ENCODE data around the gene PI16.
"Not testable (repeated sequence)": the region's sequence is repeated elsewhere in the genome, so short reads cannot be mapped to it uniquely, and the experiment has no call there.

PI16 gene

DNA sequence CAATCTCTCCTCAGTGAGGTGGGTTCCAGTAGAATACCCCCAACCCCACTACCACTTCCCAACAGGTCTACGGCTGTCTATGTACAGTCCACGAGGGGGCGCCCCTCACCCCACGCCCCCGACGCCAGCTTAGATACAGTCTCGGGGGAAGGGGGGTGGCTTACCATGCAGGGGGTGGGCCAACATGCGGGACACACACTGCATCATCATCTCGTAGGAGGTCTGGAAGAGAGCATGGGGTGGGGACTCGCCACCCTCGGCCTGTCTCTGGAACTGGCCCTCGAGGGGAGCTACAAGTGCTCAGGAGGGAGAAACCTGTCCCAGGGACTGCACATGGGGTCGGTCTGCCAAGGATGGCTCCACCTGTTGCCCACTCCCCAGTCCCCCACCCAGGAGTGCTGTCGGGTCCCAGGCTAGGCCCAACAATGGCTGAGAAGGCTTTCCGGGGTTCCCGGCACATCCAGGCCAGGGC lies 23.0 kb downstream of the PI16 start:
- no peak for FAIRE-seq

DNA sequence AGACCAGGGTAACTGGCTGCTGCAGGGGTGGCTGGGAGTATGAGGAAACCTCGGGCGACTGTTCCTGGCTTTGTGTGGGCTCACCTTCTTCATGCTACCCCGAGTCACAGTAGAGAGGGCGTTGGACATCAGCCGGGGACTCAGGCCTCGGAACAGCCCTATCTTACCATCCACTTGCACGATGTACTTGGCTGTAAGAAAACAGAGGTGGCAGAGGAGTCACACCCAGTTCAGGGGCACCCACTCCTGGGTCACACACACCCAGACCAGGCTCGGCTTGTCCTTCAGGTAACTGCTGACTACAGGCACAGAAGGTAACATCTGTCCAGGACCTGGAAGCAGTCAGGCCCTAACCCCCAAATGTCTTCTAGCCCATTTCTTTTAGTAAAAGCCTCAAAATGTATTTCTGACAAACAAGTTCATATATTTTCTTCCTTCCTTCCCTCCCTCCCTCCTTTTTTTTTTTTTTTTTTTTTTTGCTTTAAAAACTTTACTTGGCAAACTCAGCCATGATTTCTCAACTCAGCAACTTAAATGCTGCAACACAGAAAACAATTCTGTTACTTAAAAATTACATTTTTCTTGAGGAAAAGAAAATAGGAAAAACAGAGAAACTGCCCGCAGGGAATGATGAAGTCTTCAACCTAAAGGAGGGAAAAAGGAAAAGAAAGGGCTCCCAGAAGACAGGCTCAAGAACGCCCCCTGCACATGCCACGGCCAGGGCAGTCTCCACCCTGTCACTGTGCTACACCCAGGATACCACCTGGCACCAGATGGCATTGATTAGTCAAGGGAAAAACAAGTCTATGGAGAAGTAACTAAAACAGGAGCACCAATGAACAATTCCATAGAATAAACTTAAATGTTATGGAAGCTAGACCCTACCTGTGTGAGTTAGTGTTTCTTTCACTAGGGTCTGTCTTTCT lies 24.1 kb downstream of the PI16 start:
- FAIRE-seq = peak; percentile 45

DNA sequence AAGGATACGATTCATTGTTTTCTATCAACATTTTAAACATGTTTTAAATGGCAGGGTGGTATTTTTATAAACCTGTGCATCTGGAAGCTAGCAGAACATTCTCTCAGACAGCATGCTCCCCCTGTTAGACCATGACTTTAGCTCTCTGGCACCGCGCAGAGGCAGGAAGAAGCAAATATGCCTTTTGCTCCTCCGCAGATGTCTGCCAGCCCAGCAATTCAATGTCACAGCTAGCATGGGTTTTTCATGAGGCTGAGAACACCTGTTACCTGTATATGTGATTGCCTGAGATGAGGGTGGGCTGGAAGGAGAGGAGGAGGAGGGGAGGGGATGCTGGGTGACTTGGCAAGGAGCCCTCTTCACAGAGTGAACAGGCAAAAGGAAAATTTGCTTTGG lies 24.8 kb downstream of the PI16 start:
- FAIRE-seq = no peak

DNA sequence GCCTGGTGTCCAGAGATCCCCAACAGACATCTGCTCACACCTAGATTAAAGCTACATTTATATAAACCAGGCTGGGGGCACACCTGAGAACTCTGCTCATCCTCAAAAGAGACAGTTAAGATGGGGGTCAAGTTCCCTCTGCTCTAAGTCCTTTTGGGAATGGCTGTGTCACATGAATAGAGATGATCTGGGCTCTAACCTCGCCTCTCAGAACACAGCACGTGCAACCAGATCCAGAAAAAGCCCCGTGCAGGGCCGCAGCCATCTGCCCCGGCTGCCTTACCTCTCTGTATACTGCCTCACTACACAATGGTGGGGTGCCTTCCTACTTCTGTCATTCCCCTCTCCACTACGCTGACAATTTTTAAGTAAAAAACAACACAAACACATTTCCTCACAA lies 25.6 kb downstream of the PI16 start:
- FAIRE-seq = no peak

DNA sequence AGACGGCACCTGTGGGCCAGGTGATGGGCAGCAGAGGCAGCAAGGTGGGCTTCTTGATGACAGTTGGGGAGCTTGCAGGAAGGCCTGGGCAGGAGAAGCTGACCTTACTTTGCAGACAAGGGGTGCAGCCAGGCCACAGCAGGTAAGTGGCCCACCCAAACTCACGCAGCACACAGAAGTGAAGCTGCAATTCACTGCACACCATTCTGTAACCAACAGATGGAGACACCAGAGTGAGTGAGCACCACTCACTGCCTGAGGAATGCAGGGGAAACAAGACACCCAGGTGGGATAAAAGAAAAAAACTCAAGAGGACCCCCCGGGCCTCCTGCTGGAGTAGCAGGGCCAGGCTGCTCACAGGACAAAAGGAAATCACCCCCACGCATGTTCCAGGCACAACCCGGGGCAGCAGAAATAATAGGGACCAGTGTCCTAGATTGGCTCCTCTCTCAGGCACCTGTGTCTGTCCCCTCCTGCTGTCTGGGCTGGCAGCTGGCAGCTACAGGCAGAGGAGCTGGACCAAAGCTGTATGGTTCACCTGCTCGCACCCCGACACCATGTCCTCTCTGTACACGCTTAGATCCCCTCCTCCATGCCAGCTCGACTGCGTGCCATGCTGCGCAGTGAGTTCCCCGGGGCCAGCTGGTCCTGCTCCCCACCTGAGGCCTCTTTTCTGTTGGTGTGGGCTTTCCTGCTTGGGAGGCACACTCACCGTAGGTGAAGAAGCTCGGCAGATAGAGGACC lies 26.5 kb downstream of the PI16 start:
- no peak for FAIRE-seq

DNA sequence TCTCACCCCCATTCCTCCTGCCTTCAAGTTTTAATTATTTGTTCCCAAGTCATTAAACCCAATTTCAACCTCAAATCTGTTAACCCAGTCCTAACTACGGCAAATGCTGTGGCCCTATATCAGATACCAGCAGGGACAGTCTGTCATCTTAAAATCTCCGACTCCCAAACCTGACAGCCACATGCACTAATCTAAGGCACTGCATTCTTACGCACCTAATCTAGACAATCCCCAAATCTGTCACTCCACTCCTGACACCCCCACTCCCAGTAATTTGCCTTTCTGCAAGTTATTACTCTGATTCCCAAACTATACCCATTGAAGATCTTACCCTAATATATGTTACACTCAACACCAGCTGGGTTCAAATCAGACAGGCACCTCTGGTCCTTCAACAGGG lies 29.0 kb downstream of the PI16 start:
- FAIRE-seq = no peak

DNA sequence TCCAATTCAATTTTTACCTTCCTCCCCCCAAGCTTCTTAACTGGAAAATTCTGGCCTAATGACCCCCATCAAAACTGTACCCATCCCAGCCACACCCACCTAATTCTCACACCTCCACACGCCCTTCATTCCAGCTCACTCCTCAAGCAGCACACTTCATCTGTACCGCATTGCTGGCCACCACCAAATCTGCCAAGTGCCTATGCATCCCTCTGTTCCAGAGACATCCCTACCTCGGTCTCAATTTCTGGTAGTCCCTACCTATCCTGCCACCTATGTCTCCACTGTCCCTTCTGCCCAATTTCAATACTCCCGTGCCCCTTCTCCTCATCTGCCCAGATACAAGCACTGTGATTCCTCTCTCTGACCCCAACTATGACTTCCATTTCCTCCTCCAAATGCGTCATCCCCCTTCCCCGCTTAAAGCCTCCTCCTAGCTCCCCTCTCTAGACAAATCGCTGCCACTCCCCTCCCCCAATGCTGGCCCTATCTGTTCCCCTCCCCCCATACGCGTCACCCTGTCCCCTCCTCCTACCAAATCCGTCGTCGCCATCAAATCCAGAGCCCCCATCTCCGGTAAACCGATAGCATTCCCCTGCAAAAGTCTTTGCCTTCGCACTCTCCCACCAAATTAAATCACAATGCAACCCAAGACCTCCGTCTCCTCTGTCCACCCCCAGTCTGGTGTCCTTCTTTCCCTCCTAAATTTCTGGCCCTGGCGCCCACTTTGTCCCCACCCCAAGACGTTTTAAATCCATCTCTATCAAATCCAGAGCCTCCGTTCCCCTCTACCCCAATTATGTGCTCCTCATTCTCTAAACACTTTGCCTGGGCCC lies 30.3 kb downstream of the PI16 start:
- FAIRE-seq = no peak

DNA sequence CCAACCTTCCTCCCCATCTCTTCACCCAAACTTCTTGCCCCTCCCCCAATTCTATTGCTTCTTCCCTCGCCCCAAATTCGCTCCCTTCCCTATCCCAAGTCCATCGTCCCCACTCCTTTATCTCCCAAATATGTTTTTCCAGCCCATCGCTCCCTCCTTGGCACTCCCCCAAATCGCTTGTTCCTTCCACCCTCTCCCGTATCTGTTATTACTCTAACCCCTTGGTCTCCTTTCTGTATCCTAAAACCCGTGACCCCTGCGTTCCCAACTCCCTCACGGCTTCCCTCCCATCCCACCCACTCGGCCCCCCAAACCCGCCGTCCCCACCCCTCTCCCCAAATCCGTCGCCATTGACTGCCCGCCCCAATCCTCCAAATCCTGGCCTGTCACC lies 30.9 kb downstream of the PI16 start:
- no peak for FAIRE-seq

DNA sequence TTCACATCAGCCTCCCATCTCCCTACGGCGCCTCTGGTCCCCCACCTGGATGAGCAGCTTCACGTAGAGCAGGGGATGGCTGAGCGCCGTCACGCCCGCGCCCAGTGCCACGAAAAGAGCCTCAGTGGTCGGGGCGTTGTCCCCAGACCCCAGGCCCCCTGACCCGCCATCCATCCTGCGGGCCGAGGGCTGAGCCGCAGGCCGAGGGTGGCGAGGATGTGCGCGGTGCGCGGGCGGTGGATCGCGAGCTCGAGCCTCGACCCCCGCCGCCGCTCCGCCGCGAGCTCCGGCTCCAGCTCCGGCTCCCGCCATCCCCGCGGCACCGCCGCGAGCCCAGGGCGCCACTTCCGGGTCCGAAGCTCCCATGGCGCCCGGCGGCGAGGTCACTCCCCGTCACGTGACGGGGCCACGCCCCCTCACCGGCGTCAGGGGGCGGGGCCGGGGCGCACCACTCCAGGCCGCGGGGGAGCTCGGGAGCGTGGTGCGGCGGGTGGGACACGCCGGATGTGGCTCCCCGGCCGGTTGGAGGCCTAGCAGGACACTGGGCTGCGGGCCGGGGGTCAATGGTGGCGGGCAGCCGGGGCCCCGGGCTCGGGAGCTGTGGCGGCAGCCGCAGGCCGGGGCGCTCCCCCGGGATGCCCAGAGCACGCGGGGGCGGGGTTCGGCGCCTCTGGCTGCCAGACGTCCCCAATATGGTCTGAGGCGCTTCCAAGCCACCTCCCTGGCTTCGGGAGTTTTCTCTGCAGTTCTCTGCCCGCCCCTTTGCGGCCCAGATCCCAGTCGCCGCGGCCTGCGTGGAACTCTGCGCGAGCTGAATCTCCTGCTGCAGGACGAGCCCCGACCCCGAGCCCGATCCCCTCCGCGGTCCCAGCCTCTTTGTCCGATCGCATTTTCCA lies 31.5 kb downstream of the PI16 start, which contains the start of gene MTCH1:
Gene MTCH1 (minus strand): TSS at position 389 of the 896 bp plus-strand sequence. CDS start 23 bp downstream, at position 366.
- no peak for FAIRE-seq

DNA sequence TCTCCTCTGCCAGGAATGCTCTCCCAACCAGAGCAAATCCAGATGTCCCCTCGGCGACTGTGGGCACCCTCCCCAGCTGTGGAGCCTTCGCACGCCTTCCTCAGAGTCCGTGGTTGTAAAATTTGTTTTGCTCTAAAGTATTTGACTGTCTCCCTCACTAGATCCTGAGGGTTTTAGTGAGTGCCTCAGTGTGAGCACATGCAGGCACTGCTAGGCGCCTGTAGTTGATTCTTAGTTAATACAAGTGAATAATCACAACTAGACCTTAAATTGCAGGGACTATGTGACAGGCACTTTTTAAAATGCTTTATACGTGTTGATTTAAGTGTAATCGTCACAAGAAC lies 32.1 kb downstream of the PI16 start:
- FAIRE-seq = no peak

DNA sequence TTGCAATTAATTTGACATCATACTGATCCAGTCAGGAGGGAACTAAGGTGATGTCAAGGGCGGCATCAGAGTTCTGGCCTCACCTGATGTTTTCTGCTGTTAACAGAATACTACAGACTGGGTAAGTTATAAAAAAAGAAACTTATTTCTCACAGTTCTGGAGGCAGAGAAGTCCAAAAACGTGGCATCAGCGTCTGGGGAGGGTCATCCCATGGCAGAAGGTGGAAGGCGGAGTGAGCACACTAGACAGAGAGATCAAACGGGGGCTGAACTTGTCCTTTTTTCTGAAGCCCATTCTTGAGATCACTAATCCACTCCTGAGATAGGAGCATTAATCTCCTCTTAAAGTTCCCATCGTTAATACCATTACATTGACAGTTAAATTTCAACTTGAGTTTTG lies 34.7 kb downstream of the PI16 start:
- no peak for FAIRE-seq

DNA sequence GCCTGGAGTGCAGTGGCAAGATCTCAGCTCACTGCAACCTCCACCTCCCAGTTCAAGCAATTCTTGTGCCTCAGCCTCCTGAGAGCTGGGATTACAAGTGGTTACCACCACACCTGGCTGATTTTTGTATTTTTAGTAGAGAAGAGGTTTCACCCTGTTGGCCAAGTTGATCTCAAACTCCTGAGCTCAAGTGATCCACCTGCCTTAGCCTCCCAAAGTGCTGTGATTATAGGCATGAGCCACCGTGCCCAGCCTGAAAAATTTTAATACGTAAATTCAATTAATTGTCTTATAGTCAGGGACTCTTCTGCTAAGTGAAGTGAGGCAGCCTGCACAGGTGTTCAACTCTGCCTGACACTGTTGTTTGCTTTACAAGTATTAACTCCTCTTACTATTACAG lies 35.9 kb downstream of the PI16 start:
- not testable (repeated sequence) for FAIRE-seq

DNA sequence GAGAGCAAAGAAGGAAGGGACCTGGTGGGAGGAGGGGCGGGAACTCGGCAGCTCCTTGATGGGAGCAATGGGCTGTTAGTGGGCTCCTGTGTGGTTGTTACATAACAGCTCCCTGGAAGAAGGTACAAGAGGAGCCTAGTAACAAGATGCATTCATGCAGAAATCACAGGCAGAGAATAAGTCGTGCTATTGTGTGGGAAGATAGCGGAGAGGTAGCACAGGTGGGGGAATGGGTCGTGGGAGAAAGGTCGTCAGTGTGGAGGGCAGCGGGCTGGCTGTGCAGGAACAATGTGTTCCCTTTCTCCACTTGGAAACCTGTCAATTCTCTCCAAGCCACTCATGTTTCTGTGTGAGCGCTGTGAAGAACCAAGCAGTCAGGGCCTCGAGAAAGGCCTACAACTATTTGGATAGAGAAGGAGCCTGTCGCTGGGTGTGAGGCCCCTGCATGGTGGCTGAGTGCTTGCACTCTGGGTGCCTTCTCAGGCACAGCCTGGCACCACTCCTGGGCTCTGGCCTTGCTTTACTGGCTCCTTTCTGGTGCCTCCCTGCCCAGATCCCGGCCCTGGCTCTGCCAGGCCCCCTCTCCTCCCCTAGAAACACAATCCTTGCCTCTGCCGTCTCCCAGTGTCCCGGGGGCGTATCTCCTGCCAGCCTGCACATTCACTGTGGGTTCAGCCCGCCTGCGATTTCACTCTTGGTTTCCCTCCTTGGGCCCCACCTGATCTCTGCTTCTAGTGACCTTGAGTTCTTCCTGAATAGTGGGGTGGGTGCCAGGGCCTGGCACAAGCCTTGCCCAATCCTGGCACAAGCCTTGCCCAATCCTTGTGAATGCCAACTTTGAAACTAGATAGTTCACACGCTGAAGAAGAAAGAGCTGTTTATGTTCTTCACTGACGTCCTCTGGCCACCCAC lies 43.5 kb downstream of the PI16 start:
- no peak for FAIRE-seq

DNA sequence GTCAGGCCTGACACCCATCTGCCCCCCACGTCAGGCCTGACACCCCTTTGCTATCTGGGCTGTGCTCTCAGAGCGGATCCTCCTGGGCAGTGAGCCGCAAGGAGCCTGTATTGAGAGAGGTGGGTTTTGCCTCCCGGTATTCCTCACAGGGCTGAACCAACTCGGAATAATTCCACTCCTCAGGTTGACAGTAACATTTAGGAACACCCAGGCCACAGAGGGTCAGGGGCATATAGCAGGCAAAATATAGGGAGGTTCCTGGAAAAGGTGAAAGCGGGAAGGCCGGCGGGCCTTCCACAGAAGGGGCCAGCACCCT lies 44.1 kb downstream of the PI16 start:
- FAIRE-seq = no peak

DNA sequence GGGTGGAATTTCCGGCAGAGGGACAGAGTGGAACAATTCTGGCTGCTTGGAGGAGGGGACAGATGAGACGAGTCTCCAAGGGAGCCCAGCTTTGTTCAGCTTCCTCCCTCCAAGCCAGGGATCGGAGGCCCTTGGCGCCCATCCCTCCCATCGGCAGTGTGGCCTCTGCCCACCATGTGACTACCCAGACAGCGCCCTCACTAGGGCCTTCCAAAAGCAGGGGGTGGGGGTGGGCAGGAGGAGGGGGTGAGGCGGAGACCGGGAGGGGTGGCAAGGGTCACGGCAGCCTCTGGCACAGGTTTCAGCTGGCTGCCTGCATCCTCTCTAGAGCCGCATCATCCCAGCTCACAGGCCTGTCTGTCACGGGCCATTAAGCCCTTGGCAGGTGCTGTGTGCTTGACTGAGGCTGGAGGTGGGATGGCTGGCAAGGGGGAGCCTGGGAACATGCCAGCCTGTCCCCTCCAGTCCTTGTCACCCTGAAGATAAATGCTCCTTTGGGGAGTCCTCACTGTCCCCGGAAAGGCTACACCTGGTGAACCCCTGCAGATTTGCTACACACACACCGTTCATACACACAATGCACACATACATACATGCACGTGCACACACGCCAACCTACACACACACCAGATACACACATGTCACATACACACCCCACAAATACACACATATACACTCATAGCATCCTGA lies 44.7 kb downstream of the PI16 start:
- no peak for FAIRE-seq

DNA sequence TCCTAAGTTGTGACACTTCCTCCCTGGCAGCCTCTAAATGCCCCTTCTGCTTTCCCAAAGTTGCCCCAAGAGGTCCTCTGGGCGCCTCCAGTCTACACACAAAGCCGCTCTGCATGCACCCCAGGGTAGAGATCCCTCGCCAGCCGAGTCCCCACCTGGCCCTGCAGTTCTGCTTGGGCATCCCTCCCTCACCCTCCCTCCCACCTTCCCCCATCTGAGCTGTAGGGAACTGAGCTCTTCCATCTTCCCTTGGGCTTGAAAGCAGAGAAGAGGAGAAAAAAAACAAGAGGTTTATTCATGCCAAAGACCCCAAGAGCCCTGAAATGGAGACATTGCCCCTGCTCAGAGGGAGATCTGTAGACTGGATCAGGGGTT lies 45.2 kb downstream of the PI16 start:
- FAIRE-seq = no peak

DNA sequence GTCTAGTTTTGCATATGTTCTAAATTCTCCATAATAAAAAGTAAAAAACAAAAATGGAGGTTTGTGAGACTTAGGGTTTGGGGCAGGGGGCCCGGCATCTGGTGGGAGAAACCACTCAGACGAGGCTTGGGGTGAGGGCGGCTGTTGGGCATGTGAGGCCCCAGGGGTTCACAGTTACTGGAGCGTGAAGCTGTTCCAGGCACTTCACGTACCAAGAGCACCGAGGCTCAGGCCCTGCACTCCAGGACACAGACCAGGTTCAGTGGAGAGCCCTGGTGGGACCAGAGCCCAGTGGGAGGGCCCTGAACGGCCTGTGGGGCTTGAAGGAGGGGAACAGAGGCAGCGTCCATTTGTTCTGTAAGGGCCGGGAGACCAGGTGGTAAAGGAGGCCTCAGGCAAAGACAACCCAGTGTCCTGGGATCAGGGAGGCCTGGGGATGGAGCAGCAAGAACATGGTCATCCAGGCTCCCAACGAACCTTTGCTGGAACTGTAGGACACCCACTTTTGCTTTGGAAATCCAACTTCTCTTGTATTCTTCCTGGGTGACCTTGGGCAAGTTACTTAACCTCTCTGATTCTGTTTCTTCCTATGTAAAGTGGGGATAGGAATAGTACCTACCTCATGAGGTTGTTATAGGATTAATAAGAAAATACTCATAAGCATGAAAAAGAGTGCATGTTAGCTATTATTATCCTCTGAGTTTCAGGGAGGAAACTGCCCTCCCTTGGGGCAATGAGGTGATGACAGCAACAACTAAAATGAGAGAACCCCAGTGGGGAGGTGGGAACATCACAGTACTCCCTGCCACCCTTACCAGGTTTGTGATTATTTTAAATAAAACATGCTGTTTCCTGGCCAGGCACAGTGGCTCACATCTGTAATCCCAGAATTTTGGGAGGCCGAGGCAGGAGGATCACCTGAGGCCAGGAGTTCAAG lies 49.8 kb downstream of the PI16 start:
- FAIRE-seq = no peak

DNA sequence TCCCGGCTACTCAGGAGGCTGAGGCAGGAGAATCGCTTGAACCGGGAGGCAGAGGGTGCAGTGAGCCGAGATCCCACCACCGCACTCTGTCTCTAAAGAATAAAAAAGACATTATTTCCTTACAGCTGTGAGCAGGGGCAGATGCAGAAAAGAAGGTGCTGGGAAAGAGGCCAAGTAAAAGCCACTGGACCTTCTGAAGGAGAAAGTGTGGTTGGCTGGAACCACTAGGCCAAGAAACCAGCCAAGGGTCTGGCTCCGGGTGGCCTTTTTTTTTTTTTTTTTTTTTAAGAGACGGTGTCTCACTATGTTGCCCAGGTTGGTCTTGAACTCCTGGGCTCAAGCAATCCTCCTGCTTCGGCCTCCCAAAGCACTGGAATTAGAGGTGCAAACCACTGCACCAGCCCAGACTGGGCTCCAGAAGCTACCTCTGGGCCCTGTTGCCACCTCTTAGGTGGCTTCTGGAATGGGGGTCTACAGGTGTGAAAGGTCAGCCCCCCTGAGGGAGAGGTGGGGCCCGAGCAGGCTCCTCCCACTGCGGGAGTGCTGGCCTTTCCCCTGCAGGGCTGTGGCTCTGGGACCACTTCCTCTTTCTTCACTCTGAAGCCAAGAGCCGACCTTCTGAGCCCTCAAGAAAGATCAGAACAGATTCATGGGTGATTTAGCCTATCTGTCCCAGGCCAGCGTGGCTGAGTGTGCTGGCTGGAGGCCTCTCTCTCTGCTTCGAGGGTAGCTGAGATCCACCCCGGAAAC lies 50.7 kb downstream of the PI16 start, which contains the start of gene FGD2:
Gene FGD2 (plus strand): TSS at position 595 of the 750 bp plus-strand sequence. CDS start 163 bp downstream, outside the sequence.
- no peak for FAIRE-seq

Measured in islet of Langerhans (tissue), 1 donor.